ENCODE data around the gene KRTAP5-2. TPM values are rescaled to one million over a fixed set of nuclear protein-coding genes. Genes with fewer than 3 reads are reported as not detected.
"Not testable (repeated sequence)": the region's sequence is repeated elsewhere in the genome, so short reads cannot be mapped to it uniquely, and the experiment has no call there.

KRTAP5-2 gene
- total RNA-seq, 1 donor from 2014 or later: not detected

GRCh38 chr11:1607901-1608300 is 9.8 kb upstream of the KRTAP5-2 start:
- H3K36me3 Mint-ChIP-seq (ENCODE audit: low read depth); H3K27ac Mint-ChIP-seq; intact Hi-C loops (cut with micrococcal nuclease); H3K4me3 Mint-ChIP-seq; DNase-seq; H3K9me3 Mint-ChIP-seq; H3K4me1 Mint-ChIP-seq: not testable (repeated sequence)
- peaks cover 14% of the 10 kb centered on the region for H3K27me3 Mint-ChIP-seq

DNA sequence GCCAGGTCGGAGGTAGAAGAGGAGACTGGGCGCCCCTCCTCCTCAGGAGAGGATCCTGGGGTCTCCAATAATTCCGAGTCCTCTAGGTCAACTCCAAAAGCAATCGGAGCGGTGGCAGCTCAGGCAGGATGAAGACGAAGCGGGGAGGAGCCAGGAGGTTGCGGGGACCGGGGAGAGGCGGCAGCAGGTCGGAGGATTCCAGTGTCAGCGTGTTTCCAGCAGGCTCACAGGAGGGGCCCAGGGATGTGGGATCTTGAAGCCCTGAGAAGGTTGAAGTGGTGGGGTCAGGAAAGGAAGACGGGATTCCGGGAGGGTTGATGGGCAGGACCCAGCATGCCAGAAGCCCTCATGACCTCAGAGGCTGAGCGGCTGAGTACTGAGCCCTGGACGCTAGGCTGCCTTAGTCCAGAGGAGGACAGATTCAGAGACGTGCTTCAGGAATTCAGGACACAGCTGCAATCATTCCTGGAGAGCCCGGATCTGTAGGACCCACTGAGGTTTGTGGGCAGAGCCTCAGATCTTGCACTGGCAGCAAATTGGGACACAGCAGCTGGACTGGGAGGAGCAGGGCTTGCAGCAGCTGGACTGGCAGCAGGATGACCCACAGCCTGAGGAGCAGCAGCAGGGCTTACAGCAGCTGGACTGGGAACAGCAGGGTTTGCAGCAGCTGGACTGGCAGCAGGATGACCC is 9.2 kb upstream of the KRTAP5-2 start:
- H3K4me1 Mint-ChIP-seq; intact Hi-C loops (cut with micrococcal nuclease); H3K36me3 Mint-ChIP-seq (ENCODE audit: low read depth); H3K4me3 Mint-ChIP-seq; H3K9me3 Mint-ChIP-seq; H3K27ac Mint-ChIP-seq; DNase-seq: not testable (repeated sequence)
- H3K27me3 Mint-ChIP-seq: peaks cover 17% of the 10 kb centered on the region

DNA sequence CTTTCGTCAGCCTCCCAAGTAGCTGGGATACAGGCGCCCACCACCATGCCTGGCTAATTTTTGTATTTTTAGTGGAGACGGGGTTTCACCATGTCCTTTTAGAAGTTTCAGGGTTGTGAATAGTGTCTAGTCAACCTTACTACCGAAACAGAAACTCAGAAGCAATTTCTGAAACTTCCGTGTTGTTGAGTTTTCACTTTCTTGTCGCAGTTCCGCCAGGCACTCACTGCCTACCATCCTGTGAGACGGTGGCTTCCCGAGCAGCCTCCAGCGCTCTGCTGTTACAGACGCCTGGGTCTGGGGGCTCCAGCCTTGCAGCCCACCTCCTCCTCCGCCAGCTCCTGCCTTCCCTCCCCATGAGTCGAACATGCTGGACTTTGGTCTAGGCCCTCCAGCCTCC is 7.8 kb upstream of the KRTAP5-2 start:
- H3K27ac Mint-ChIP-seq; intact Hi-C loops (cut with micrococcal nuclease); DNase-seq: not testable (repeated sequence)

DNA sequence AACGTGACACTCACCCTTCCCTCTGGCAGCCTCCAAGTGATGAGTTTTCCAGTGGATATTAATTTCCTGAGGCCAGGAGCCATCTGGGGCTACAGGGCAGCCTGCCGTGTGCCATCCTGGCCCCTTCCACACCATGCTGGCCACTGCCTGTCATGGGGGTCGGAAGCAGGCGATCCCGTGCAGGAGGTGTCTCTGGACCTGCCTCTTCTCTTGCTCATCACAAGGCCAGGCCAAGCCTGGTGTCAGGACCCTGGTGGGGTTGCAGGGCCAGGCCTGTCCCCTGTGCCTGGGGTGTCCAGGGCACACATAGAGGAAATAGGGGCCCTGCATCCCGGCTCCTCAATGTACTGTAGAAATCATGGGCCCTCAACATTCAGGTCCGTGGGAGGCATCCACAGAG is 6.6 kb upstream of the KRTAP5-2 start:
- Mint-ChIP-seq H3K9me3 (no peaks in the 10 kb centered on the region), H3K27me3 (peaks cover 30% of the 10 kb centered on the region), H3K4me1 (peaks cover 3% of the 10 kb centered on the region), H3K36me3 (ENCODE audit: low read depth) (no peaks in the 10 kb centered on the region), H3K4me3 (no peak overlapping the region), H3K27ac (no peak overlapping the region)
- intact Hi-C loops (cut with micrococcal nuclease): no loop called here
- no peak for DNase-seq

More for the DNA sequence above, 7.8 kb upstream of the KRTAP5-2 start:
- H3K4me1 Mint-ChIP-seq; H3K9me3 Mint-ChIP-seq; H3K36me3 Mint-ChIP-seq (ENCODE audit: low read depth); H3K4me3 Mint-ChIP-seq: not testable (repeated sequence)
- peaks cover 24% of the 10 kb centered on the region for H3K27me3 Mint-ChIP-seq

DNA sequence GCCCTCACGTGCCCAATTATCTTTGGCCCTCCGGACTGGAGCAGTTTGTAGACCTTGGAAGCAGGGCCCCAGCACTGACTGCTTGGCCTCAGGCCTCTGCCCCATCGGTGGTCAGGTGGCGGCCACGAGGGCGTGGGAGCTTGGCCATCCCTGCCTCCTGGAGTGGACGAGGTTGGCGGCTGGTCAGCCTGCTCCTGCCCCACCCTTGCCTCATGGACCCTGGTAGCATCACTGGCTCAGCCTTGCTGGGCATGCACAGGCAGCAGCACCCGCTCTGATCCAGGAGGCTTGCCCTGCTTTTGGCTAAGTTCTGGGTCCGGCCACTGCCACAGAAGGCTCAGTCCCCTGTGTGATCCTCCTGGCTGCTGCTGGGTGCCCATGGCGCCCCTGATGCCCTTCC is 6.1 kb upstream of the KRTAP5-2 start:
- peaks cover 34% of the 10 kb centered on the region for H3K27me3 Mint-ChIP-seq
- H3K36me3 Mint-ChIP-seq (ENCODE audit: low read depth): no peaks in the 10 kb centered on the region
- no peak overlapping the region for H3K4me3 Mint-ChIP-seq
- H3K27ac Mint-ChIP-seq: no peak overlapping the region
- DNase-seq: no peak
- peaks cover 3% of the 10 kb centered on the region for H3K4me1 Mint-ChIP-seq
- intact Hi-C loops (cut with micrococcal nuclease): no loop called here
- H3K9me3 Mint-ChIP-seq: no peaks in the 10 kb centered on the region

DNA sequence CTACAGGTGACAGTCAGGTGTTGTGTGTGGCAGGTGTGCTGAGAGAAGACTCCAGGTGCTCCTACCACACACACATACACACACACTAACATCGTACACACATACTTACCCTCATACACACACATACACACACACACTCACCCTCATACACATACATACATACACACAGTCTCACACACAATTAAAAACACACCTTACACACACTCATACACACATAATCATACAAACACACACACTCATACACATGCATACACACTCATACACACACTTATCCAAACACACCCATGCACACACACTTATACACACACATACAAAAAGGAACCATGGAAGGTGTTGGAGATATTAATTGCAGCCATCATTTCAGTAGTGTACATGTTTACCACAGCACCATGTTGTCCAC is 5.5 kb upstream of the KRTAP5-2 start:
- Mint-ChIP-seq H3K27ac (no peak overlapping the region), H3K36me3 (ENCODE audit: low read depth) (no peaks in the 10 kb centered on the region), H3K4me1 (peaks cover 3% of the 10 kb centered on the region), H3K27me3 (peaks cover 37% of the 10 kb centered on the region), H3K9me3 (no peaks in the 10 kb centered on the region), H3K4me3 (no peak overlapping the region)
- no peak for DNase-seq
- intact Hi-C loops (cut with micrococcal nuclease): no loop called here

GRCh38 chr11:1601663-1602062 is 3.6 kb upstream of the KRTAP5-2 start:
- intact Hi-C loops (cut with micrococcal nuclease); H3K4me1 Mint-ChIP-seq; H3K36me3 Mint-ChIP-seq (ENCODE audit: low read depth): not testable (repeated sequence)

DNA sequence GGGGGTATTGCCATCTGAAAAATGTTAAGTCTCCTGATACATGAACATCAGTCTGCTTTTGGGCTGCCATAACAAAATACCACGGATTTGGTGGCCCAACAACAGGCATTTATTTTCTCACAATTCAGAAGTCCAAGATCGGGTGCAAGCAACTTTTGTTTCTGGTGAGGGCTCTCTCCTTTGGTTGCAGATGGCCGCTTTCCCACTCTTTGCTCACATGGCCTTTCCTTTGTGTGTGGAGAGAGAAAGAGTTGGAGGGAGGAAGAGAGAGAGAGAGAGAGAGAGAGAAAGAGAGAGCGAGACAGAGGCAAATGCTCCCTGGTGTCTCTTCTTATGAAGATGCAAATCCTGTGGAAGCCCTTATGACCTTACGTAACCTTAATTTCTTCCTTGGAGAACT is 2.5 kb upstream of the KRTAP5-2 start:
- Mint-ChIP-seq H3K36me3 (ENCODE audit: low read depth) (no peaks in the 10 kb centered on the region), H3K27ac (no peak overlapping the region), H3K9me3 (no peaks in the 10 kb centered on the region), H3K4me1 (no peaks in the 10 kb centered on the region), H3K4me3 (no peak overlapping the region), H3K27me3 (peaks cover 51% of the 10 kb centered on the region)
- no peak for DNase-seq
- intact Hi-C loops (cut with micrococcal nuclease): no loop called here

More at GRCh38 chr11:1601663-1602062, 3.6 kb upstream of the KRTAP5-2 start:
- H3K9me3 Mint-ChIP-seq, DNase-seq, H3K27ac Mint-ChIP-seq, H3K4me3 Mint-ChIP-seq: not testable (repeated sequence)
- peaks cover 44% of the 10 kb centered on the region for H3K27me3 Mint-ChIP-seq

- Mint-ChIP-seq H3K27ac (no peak overlapping the region), H3K27me3 (peaks cover 64% of the 10 kb centered on the region), H3K4me1 (peaks cover 2% of the 10 kb centered on the region), H3K36me3 (ENCODE audit: low read depth) (no peaks in the 10 kb centered on the region), H3K9me3 (no peaks in the 10 kb centered on the region), H3K4me3 (no peak overlapping the region)
- intact Hi-C loops (cut with micrococcal nuclease): no loop called here
- no peak for DNase-seq
Measured at GRCh38 chr11:1598816-1599215, 722 bp upstream of the KRTAP5-2 start.

DNA sequence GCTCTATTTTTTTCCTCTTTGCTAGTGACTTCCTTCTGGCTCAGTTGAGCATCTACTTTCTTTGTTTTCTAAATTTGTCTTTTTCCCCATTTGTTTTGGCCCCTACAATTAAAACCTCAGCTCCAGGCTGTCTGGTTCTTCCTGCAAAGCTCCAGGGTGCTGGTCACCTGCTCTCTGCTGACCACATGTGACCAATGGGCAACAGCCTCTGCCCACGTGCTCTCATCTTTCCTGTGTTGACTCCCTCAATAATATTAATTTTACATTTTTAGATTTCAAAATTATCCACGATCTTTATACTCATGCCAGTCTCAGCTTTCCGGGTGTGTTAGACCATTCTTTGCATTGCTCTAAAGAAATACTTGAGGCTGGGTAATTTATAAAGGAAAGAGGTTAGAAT is 312 bp upstream of the KRTAP5-2 start:
- H3K36me3 Mint-ChIP-seq (ENCODE audit: low read depth); H3K4me1 Mint-ChIP-seq; H3K27ac Mint-ChIP-seq; H3K4me3 Mint-ChIP-seq; intact Hi-C loops (cut with micrococcal nuclease); H3K9me3 Mint-ChIP-seq; DNase-seq: not testable (repeated sequence)
- peaks cover 66% of the 10 kb centered on the region for H3K27me3 Mint-ChIP-seq

DNA sequence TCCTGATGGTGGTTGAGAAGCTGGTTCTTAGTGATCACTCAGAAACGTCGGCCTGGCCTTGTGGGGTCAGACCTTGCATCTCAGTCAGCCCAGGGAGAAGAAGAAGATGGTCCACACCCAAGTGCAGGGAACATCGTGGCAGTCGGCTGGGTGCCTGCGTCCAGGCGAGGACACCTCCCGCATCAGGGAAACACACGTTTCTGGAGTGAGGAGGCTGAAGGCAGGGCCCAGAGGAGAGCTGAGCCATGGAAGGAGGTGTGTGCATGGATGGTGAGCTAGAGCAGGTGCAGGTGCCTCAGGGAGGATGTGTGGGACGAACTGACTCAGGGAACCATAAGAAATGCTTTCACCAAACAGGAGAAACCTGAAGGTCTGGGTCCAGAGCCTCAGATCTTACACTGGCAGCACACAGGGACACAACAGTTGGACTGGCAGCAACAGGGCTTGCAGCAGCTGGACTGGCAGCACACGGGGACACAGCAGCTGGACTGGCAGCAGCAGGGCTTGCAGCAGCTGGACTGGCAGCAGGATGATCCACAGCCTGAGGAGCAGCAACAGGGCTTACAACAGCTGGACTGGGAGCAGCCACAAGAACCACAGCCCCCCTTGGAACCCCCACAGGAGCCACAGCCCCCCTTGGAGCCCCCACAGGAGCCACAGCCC is 632 bp downstream of the KRTAP5-2 start:
- H3K27me3 Mint-ChIP-seq: peaks cover 68% of the 10 kb centered on the region
- H3K27ac Mint-ChIP-seq: no peak overlapping the region
- H3K9me3 Mint-ChIP-seq: no peaks in the 10 kb centered on the region
- peaks cover 2% of the 10 kb centered on the region for H3K4me1 Mint-ChIP-seq
- no peak for DNase-seq
- no peaks in the 10 kb centered on the region for H3K36me3 Mint-ChIP-seq (ENCODE audit: low read depth)
- intact Hi-C loops (cut with micrococcal nuclease): no loop called here
- no peak overlapping the region for H3K4me3 Mint-ChIP-seq

- H3K4me3 Mint-ChIP-seq; H3K36me3 Mint-ChIP-seq (ENCODE audit: low read depth); DNase-seq; H3K27ac Mint-ChIP-seq; H3K4me1 Mint-ChIP-seq; intact Hi-C loops (cut with micrococcal nuclease); H3K9me3 Mint-ChIP-seq: not testable (repeated sequence)
- H3K27me3 Mint-ChIP-seq: peaks cover 67% of the 10 kb centered on the region
Measured at GRCh38 chr11:1596576-1597121, 1.4 kb downstream of the KRTAP5-2 start.

DNA sequence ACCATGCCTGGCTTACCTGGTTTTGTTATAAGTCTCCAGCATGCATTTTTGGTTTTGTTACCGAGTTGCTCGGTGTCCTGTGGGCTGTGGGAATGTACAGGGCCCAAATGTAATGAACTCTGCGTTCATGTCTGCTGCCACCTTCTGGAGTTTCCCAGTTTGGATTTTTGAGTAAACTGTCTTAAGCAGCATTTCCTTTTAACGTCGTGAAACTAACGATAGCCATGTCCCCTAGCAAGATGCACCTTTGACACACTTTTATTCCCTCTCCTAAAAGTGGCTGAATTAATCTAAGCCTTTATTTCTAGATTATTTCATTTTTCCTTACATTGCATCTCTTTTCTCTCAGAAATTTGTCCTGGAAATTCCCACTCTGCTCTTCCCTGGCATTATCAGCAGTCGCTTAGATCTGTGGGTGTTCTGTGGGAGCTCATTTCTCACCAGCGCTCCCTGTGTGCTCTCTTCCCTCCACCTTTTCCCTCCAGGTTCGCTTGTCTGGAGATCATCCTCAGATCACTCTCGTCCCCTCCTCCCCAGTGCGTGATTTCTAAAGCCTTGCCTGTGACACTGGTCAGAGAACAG is 2.0 kb downstream of the KRTAP5-2 start:
- H3K36me3 Mint-ChIP-seq (ENCODE audit: low read depth); H3K4me1 Mint-ChIP-seq; H3K4me3 Mint-ChIP-seq; H3K9me3 Mint-ChIP-seq; DNase-seq; H3K27ac Mint-ChIP-seq; intact Hi-C loops (cut with micrococcal nuclease): not testable (repeated sequence)
- peaks cover 66% of the 10 kb centered on the region for H3K27me3 Mint-ChIP-seq

DNA sequence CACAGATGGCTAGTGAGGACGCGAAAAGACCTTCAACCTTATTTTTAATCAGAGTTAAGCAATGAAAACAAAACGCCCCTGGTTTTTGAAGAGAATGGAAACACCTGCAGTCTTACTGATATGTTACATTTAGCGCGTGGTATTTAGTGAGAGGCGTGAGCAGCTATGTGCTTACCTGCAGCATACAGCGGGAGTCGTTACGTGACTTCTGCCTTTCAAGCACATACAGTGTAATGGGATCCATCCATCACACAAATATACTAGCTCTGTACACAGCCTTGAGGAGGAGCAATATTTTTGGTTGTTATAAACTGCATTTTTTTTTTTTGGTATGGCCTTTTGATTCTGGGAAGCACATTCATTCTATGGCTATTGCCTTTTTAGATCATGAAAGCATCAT is 5.5 kb downstream of the KRTAP5-2 start:
- intact Hi-C loops (cut with micrococcal nuclease): no loop called here
- no peak overlapping the region for H3K27ac Mint-ChIP-seq
- no peak overlapping the region for H3K4me3 Mint-ChIP-seq
- H3K9me3 Mint-ChIP-seq: peaks cover 5% of the 10 kb centered on the region
- H3K36me3 Mint-ChIP-seq (ENCODE audit: low read depth): peaks cover 5% of the 10 kb centered on the region
- DNase-seq: no peak
- H3K27me3 Mint-ChIP-seq: peaks cover 52% of the 10 kb centered on the region
- peaks cover 9% of the 10 kb centered on the region for H3K4me1 Mint-ChIP-seq

Measured in activated CD4-positive, alpha-beta T cell treated with anti-CD3 and anti-CD28 coated beads, Interleukin-2, amount 10 ng/mL, durations not matched to agents 24 days and 14 days (primary cell).